GM19463 (cell line): ENCODE data around the gene ADAT2.
"Not testable (repeated sequence)": the region's sequence is repeated elsewhere in the genome, so short reads cannot be mapped to it uniquely, and the experiment has no call there.

ENCODE experiments used
- ATAC-seq: cut with Tn5 transposase; IDR thresholded peaks from one replicate; pipeline ENCODE4 v1.9.1; 2021; ENCODE audit warnings: mild to moderate bottlenecking, moderate library complexity; ENCODE audit not compliant: unreplicated experiment

Gene ADAT2

DNA sequence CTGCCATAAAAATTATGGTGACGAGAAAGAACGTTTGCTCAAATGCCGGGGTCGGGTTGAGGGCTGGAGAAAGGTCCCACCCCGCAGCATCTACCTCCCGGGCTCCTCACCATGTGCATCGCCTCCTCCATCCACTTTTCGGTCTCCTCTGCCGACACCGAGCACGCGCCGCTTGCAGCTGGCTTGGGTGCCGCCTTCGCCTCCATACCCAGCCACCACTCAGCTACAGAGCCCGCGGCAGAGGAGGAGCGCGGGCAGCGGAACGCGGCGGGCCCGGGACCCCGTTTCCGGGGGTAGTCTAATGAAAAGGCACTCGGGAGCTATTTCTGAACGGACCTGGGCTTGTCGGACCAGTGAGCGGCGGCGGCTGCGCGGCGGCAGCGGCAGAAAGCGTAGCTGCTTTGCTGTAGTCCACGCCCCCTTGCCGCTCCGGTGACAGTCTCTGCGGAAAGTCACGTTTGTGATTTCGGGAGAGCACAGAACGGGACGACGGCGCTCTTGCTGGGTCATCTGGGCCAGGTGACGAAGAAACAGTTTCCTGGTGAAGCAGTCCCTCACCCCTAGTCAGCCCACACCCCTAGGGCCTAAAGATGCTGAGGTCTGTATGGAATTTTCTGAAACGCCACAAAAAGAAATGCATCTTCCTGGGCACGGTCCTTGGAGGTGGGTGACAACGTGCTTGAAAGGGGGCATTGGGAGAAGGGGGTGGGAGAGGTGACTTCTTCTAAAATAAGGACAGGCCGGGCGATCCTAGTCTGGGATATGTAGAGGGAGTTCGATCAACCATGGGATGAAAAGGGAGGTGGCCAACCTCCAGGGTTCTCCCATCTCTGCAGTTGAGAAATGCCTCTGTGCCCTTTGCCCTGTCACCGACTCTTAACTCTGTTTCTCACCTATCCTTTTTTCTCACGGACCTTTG lies at the start of gene ADAT2, which contains the start of gene PEX3:
Gene ADAT2, minus strand, starts transcription at position 243 of the 919 bp plus-strand sequence. Its CDS starts 37 bp downstream, at position 206.
Gene PEX3, plus strand, starts transcription at position 353 of the 919 bp plus-strand sequence. Its CDS starts 238 bp downstream, at position 591.
- ATAC-seq, result peak; percentile 95

GRCh38 chr6:143498428-143498827 lies 47.9 kb upstream of the ADAT2 start:
- no peak for ATAC-seq

DNA sequence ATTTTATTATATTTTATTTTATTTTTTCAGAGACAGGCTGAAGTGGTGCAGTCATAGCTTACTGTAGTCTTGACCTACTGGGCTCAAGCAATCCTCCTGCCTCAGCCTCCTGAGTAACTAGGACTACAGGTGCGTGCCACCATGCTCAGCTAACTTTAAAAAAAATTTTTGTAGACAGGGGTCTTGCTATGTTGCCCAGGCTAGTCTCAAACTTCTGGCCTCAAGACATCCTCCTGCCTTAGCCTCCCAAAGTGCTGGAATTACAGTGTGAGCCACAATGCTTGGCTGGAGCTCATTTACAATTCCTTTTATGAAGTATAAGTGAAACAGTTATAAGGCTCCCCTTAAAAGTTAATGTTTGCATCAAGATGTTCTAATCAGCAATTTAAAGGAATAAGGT lies 46.5 kb upstream of the ADAT2 start:
- ATAC-seq, result no peak

DNA sequence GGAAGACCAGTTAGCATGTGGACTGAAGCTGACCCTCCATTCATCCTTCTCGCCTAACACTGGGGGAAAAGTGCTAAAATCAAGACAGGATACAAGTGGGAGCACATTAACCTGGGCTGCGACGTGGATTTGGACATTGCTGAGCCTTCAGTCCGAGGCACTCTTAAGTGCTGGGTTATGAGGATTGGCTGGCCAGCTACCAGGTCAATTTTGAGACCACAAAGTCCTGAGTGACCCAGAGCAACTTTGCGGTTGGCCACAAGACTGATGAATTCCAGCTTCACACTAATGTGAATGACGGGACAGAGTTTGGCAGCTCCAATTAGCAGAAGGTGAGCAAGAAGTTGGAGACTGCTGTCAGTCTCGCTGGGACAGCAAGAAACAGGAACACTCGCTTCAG lies 40.3 kb upstream of the ADAT2 start:
- ATAC-seq, result no peak

- no peak for ATAC-seq
These were observed 39.7 kb upstream of the ADAT2 start for GRCh38 chr6:143490244-143490643.

- no peak for ATAC-seq
These were observed 36.3 kb upstream of the ADAT2 start for GRCh38 chr6:143486752-143487151.

DNA sequence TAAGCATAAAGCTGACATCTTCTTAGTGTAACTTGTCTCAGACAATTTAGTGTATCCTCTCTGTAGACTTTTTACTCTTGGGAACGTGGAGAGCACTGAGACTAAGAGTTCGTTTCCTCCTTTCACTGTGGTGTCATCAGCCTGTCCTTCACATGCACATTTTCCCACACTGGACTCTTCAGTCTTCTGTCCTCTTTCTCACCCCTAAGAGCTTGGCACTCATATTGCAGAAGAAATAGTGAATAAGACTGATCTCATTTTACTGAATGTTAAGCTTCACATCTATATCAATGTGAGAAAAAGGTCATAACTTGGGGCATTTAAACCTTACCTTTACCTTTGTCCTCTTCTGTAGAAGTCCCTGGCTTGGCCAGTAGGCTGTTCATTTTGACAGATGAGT lies 35.5 kb upstream of the ADAT2 start:
- no peak for ATAC-seq

GRCh38 chr6:143482593-143482992 lies 32.1 kb upstream of the ADAT2 start:
- no peak for ATAC-seq

DNA sequence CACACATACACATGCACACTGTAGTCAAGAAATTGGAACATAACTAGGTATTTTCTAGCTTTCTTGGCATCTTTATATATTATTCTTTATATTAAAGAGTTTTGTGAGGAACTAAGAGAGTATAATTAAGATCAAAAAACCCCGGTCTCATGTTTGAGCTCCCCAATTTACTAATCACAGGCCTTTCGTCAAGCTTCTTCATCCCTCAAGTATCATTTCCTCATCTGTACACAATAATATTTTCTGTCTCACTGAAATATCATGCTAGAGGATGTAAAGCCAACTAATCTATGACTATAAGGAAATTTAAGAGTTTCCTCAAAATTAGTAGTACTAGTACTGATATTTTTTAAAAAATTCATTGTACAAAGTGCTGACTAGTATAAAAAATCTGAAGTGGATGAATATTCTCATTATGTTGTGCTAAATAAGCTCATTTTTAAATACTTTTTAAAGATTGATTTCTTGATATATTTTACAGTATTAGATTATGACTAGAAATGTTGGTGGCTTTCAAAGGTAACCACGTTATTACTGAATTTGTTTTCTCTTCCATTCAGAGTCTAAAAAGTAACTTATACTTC lies 28.1 kb upstream of the ADAT2 start:
- ATAC-seq, result no peak

DNA sequence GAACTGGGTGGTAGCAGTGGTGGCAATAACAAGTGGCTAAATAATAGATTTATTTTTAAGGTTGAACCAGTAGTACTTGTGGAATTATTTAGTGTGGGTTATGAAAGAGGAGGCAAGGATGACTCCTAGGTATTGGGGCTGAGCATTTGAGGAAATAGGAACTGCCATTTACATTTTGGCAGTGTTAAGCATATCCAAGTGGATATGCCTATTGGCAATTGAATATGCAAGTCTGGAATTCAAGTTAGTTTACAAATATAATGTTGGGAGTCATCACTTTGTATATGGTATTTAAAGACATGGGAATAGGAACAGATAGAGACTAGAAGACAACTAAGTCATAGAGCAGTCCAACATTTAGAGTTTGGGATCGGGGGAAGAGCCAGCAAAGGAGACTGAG lies 26.1 kb upstream of the ADAT2 start:
- no peak for ATAC-seq

DNA sequence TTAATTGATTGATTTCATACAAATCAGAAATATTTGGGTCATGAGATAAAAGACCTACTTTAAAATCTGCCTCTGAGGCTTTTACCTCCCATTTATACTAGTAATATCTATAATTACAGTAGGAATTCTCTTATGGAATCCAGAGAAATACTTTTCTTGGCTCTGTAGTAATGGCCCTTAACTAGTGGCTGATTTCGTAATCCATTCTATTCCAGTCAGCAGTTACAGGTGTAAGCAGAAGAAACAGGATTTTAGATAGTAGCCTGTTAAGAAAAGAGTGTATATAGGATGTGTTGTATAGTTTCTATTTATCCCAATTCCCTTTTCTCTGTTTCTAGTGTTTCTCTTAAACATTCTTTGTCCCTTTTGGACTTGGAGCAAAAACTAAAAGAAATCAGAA lies 21.3 kb upstream of the ADAT2 start:
- ATAC-seq, result no peak

- ATAC-seq, result not testable (repeated sequence)
These were observed 18.3 kb upstream of the ADAT2 start for GRCh38 chr6:143468823-143469222.

GRCh38 chr6:143468026-143468425 lies 17.5 kb upstream of the ADAT2 start:
- no peak for ATAC-seq

DNA sequence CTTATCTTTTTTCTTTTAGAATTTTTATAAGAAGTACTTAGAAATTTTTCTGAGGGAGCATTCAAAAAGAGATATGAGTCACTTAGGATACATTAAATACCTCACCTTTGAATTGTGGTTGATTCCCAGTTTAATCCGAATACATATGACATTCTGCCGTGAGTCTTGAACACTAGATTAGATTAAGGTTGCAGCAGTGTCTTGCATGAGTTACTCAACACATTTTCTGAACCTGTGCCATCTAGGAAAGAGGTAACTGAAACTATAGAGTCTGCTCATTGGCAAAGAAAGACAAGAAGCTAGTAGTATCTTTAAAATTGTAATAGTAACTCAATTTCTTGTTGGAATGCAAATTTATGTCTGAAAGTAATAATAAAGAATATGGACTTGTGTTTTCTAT lies 15.1 kb upstream of the ADAT2 start:
- ATAC-seq, result no peak

DNA sequence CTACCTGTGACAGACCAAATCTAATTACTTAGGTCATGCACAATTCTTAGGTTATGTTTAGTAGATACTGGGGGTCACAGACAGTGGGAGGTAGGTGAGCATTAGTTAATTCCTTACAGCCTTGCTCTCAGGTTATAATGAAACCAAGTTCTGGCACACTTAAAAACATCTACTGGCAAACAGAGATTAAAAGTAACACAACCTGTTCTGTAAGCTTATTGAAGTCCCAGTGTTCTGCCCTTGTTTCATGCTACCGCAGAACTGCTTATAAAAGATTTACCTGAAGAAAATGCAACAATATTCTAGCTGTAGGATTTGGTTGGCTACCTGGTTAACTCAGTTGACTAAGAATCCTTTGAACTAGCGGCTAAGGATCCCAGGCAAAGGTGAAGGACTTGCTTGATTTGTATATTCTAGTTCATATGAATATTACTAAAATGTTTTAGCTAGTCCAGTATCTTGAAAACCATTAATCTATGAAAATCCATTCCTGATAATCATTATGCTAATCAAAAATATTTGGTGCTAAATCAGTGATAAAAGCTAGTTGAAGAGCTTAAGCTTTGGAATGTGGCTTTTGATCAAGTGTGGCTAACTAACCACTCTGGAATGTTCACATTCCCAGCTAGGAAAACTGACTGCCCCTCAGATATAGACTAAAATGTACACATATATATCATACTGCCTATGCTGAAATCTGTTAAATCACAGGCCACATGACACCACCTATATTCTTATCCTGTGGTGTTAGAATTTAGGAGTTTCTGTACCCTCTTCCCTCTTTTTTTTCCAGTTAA lies 7.3 kb upstream of the ADAT2 start:
- ATAC-seq, result no peak

- no peak for ATAC-seq
These were observed 1.0 kb upstream of the ADAT2 start for GRCh38 chr6:143451531-143451930.

DNA sequence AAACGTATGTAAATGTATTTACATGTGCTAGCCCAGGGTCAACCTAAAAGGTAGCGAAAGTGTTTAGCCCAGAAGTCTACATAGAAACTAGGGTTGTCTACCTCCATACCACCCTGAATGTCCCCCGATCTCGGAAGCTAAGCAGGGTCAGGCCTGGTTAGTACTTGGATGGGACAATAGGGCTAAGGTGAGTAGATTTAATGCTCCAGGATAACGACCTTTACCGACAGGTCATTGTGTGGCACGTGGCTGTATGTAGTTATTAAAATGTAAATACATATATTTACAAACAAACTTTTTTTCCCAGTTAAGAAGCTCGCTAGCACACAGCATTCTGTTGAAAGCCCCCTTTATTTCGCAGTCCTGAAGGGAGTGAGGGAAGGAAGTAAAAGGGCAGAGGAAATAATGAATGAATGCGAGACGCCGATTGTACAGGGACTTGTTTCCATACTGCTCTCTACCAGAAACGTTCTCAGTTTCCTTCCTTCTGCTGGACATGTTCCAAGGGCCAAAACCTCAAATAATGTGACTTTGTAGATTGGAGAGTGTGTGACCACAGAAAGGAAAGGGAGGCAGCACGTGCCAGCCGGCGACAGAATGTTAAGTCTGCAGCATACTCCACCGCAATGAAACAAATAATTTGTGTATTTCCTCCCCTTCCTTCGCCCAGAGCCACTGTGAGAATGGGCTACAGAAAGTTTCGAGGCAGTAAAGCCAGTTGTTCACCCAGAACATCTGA lies 612 bp downstream of the ADAT2 start:
- peak; percentile 0 for ATAC-seq

- no peak for ATAC-seq
These were observed 1.3 kb downstream of the ADAT2 start for GRCh38 chr6:143449082-143449713.

- not testable (repeated sequence) for ATAC-seq
These were observed 2.6 kb downstream of the ADAT2 start for GRCh38 chr6:143447865-143448264.

- no peak for ATAC-seq
These were observed 7.4 kb downstream of the ADAT2 start for GRCh38 chr6:143443096-143443495.
